HEK293 (cell line): ENCODE measurements around the gene OGFOD2.
A peak's percentile ranks its signal among the peaks of the same experiment; 100 is the strongest.

Experiments
- HOXC10 ChIP-seq: sonication (generic); formaldehyde crosslinking; IDR thresholded peaks from 2 replicates; pipeline ENCODE4 v1.8.1; 2023; ENCODE audit warnings: mild to moderate bottlenecking, missing genetic modification reagents
- KLF1 ChIP-seq: fragments of 450-650 bp; formaldehyde crosslinking; IDR thresholded peaks from 2 replicates; pipeline ENCODE4 v1.5.1; 2016; ENCODE audit warnings: missing biosample characterization, missing genetic modification characterization
- KLF7 ChIP-seq: fragments of 450-650 bp; formaldehyde crosslinking; IDR thresholded peaks from 2 replicates; pipeline ENCODE4 v1.5.1; 2016; ENCODE audit warnings: missing biosample characterization, missing genetic modification characterization, borderline replicate concordance
- KLF9 ChIP-seq: fragments of 450-650 bp; formaldehyde crosslinking; IDR thresholded peaks from 2 replicates; pipeline ENCODE4 v1.5.1; 2016; ENCODE audit warnings: missing biosample characterization, missing genetic modification characterization, low read depth
- RBAK ChIP-seq: fragments of 450-650 bp; formaldehyde crosslinking; IDR thresholded peaks from 2 replicates; pipeline ENCODE4 v1.5.1; 2016; ENCODE audit warnings: missing biosample characterization, missing genetic modification characterization
- SCRT1 ChIP-seq: fragments of 450-650 bp; formaldehyde crosslinking; IDR thresholded peaks from 2 replicates; pipeline ENCODE4 v1.5.1; 2016; ENCODE audit warnings: missing biosample characterization, missing genetic modification characterization, borderline replicate concordance
- SP2 ChIP-seq: fragments of 450-650 bp; formaldehyde crosslinking; IDR thresholded peaks from 2 replicates; pipeline ENCODE4 v1.5.1; 2016; ENCODE audit warnings: missing biosample characterization, missing genetic modification characterization
- YY1 ChIP-seq: fragments of 450-650 bp; formaldehyde crosslinking; IDR thresholded peaks from 2 replicates; pipeline ENCODE4 v1.5.1; 2018; ENCODE audit warnings: missing biosample characterization, missing genetic modification characterization
- ZNF132 ChIP-seq: fragments of 450-650 bp; formaldehyde crosslinking; IDR thresholded peaks from 2 replicates; pipeline ENCODE4 v1.5.1; 2017; ENCODE audit warnings: missing biosample characterization, missing genetic modification characterization, borderline replicate concordance
- ZNF169 ChIP-seq: fragments of 450-650 bp; formaldehyde crosslinking; IDR thresholded peaks from 2 replicates; pipeline ENCODE4 v1.5.1; 2016; ENCODE audit warnings: missing biosample characterization, missing genetic modification characterization
- ZNF571 ChIP-seq: fragments of 450-650 bp; formaldehyde crosslinking; IDR thresholded peaks from 2 replicates; pipeline ENCODE4 v1.5.0; 2017; ENCODE audit warnings: missing biosample characterization, missing genetic modification characterization
- ZNF585B ChIP-seq: fragments of 450-650 bp; formaldehyde crosslinking; IDR thresholded peaks from 2 replicates; pipeline ENCODE4 v1.5.1; 2016; ENCODE audit warnings: missing biosample characterization, missing genetic modification characterization
- ZNF623 ChIP-seq: fragments of 450-650 bp; formaldehyde crosslinking; IDR thresholded peaks from 2 replicates; pipeline ENCODE4 v1.5.1; 2016; ENCODE audit warnings: missing biosample characterization, missing genetic modification characterization
- ZNF624 ChIP-seq: fragments of 450-650 bp; formaldehyde crosslinking; IDR thresholded peaks from 2 replicates; pipeline ENCODE4 v1.5.1; 2017; ENCODE audit warnings: missing biosample characterization, missing genetic modification characterization
- ZNF660 ChIP-seq: fragments of 450-650 bp; IDR thresholded peaks from 2 replicates; pipeline ENCODE4 v1.5.1; 2018; ENCODE audit warnings: missing biosample characterization, mild to moderate bottlenecking, missing genetic modification characterization
- ZSCAN16 ChIP-seq: fragments of 450-650 bp; formaldehyde crosslinking; IDR thresholded peaks from 2 replicates; pipeline ENCODE4 v1.5.1; 2016; ENCODE audit warnings: missing biosample characterization, missing genetic modification characterization
- TF ChIP-seq, protein P1 (sequence below): fragments of 450-650 bp; formaldehyde crosslinking; IDR thresholded peaks from 2 replicates; pipeline ENCODE4 v1.5.1; 2017; ENCODE audit warnings: missing biosample characterization, missing genetic modification characterization
- TF ChIP-seq, protein P2 (sequence below): sonication (generic); formaldehyde crosslinking; IDR thresholded peaks from 2 replicates; pipeline ENCODE4 v1.8.1; 2022; ENCODE audit warnings: mild to moderate bottlenecking, moderate library complexity, missing genetic modification reagents
- TF ChIP-seq, protein P3 (sequence below): fragments of 450-650 bp; formaldehyde crosslinking; IDR thresholded peaks from 2 replicates; pipeline ENCODE4 v1.5.1; 2016; ENCODE audit warnings: missing biosample characterization, missing genetic modification characterization
- TF ChIP-seq, protein P4 (sequence below): fragments of 450-650 bp; IDR thresholded peaks from 2 replicates; pipeline ENCODE4 v1.5.1; 2018; ENCODE audit warnings: missing biosample characterization, missing genetic modification characterization
- TF ChIP-seq, protein P5 (sequence below): fragments of 450-650 bp; formaldehyde crosslinking; IDR thresholded peaks from 2 replicates; pipeline ENCODE4 v1.5.1; 2017; ENCODE audit warnings: missing biosample characterization, missing genetic modification characterization
- TF ChIP-seq, protein P6 (sequence below): IDR thresholded peaks from 2 replicates; pipeline ENCODE4 v1.6.1; 2011; ENCODE audit warnings: mild to moderate bottlenecking, low read depth, low read length, borderline replicate concordance
- TF ChIP-seq, protein P7 (sequence below): fragments of 450-650 bp; formaldehyde crosslinking; IDR thresholded peaks from 2 replicates; pipeline ENCODE4 v1.5.1; 2016; ENCODE audit warnings: missing biosample characterization, missing genetic modification characterization
- TF ChIP-seq, protein P8 (sequence below): fragments of 450-650 bp; formaldehyde crosslinking; IDR thresholded peaks from 2 replicates; pipeline ENCODE4 v1.5.1; 2016; ENCODE audit warnings: missing biosample characterization, missing genetic modification characterization
- TF ChIP-seq, protein P9 (sequence below): fragments of 450-650 bp; formaldehyde crosslinking; IDR thresholded peaks from 2 replicates; pipeline ENCODE4 v1.5.1; 2016; ENCODE audit warnings: missing biosample characterization, missing genetic modification characterization

OGFOD2 gene

DNA sequence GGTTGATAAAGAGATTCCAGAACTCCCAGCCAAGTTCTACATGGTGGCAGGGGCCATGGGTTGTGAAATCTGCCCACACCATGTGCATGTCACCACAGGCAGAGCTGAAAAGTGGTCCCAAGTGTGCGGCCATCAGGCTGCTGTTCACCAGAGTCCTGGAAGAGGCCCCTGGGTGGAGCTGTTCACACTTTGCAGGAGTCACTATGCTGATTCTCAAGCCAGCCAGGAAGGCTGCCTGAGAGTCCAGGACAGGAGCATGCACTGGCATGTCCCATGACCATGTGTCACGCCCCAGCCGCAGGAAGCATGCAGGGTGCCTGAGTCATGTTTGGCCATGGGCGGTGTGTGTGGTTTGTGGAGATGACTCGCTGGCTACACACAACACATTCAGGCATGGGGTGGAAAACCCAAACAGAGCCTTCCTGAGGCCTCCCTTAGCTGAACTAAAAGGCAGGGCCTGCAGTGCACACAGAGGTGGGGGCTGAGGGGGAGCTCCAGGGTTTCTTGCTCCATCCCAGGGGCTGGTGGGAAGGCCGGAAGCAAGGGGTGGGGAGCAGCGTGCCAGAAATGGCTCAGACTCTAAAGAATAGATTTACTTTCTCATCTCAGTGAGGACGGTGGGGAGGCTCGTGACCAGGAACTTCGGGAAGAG is 28.2 kb upstream of the OGFOD2 start (continued):
- TF ChIP-seq ZNF132 (tag by site-specific recombination) (no peak), ZNF169 (tag by site-specific recombination) (no peak), HOXC10 (CRISPR knock-in tag) (no peak), KLF7 (tag by site-specific recombination) (no peak), SP2 (tag by site-specific recombination) (no peak), KLF1 (peak; percentile 57; the same call in 1 of the 2 replicates), ZNF624 (tag by site-specific recombination) (no peak), ZNF623 (tag by site-specific recombination) (no peak), RBAK (tag by site-specific recombination) (no peak), ZNF660 (tag by site-specific recombination) (peak; percentile 97), ZSCAN16 (no peak), ZNF571 (no peak), SCRT1 (tag by site-specific recombination) (no peak), KLF9 (tag by site-specific recombination) (peak; percentile 63; the same call in 1 of the 2 replicates), YY1 (tag by site-specific recombination) (no peak), ZNF585B (no peak)
- TF ChIP-seq, protein P1, sequence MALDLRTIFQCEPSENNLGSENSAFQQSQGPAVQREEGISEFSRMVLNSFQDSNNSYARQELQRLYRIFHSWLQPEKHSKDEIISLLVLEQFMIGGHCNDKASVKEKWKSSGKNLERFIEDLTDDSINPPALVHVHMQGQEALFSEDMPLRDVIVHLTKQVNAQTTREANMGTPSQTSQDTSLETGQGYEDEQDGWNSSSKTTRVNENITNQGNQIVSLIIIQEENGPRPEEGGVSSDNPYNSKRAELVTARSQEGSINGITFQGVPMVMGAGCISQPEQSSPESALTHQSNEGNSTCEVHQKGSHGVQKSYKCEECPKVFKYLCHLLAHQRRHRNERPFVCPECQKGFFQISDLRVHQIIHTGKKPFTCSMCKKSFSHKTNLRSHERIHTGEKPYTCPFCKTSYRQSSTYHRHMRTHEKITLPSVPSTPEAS (tag by site-specific recombination) = no peak
- TF ChIP-seq, protein P2, sequence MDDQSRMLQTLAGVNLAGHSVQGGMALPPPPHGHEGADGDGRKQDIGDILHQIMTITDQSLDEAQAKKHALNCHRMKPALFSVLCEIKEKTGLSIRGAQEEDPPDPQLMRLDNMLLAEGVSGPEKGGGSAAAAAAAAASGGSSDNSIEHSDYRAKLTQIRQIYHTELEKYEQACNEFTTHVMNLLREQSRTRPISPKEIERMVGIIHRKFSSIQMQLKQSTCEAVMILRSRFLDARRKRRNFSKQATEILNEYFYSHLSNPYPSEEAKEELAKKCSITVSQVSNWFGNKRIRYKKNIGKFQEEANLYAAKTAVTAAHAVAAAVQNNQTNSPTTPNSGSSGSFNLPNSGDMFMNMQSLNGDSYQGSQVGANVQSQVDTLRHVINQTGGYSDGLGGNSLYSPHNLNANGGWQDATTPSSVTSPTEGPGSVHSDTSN (CRISPR knock-in tag) = no peak
- TF ChIP-seq, protein P3, sequence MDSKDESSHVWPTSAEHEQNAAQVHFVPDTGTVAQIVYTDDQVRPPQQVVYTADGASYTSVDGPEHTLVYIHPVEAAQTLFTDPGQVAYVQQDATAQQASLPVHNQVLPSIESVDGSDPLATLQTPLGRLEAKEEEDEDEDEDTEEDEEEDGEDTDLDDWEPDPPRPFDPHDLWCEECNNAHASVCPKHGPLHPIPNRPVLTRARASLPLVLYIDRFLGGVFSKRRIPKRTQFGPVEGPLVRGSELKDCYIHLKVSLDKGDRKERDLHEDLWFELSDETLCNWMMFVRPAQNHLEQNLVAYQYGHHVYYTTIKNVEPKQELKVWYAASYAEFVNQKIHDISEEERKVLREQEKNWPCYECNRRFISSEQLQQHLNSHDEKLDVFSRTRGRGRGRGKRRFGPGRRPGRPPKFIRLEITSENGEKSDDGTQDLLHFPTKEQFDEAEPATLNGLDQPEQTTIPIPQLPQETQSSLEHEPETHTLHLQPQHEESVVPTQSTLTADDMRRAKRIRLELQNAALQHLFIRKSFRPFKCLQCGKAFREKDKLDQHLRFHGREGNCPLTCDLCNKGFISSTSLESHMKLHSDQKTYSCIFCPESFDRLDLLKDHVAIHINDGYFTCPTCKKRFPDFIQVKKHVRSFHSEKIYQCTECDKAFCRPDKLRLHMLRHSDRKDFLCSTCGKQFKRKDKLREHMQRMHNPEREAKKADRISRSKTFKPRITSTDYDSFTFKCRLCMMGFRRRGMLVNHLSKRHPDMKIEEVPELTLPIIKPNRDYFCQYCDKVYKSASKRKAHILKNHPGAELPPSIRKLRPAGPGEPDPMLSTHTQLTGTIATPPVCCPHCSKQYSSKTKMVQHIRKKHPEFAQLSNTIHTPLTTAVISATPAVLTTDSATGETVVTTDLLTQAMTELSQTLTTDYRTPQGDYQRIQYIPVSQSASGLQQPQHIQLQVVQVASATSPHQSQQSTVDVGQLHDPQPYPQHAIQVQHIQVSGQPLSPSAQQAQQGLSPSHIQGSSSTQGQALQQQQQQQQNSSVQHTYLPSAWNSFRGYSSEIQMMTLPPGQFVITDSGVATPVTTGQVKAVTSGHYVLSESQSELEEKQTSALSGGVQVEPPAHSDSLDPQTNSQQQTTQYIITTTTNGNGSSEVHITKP (tag by site-specific recombination) = peak; percentile 60
- TF ChIP-seq, protein P4, sequence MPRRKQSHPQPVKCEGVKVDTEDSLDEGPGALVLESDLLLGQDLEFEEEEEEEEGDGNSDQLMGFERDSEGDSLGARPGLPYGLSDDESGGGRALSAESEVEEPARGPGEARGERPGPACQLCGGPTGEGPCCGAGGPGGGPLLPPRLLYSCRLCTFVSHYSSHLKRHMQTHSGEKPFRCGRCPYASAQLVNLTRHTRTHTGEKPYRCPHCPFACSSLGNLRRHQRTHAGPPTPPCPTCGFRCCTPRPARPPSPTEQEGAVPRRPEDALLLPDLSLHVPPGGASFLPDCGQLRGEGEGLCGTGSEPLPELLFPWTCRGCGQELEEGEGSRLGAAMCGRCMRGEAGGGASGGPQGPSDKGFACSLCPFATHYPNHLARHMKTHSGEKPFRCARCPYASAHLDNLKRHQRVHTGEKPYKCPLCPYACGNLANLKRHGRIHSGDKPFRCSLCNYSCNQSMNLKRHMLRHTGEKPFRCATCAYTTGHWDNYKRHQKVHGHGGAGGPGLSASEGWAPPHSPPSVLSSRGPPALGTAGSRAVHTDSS = no peak
- TF ChIP-seq, protein P5, sequence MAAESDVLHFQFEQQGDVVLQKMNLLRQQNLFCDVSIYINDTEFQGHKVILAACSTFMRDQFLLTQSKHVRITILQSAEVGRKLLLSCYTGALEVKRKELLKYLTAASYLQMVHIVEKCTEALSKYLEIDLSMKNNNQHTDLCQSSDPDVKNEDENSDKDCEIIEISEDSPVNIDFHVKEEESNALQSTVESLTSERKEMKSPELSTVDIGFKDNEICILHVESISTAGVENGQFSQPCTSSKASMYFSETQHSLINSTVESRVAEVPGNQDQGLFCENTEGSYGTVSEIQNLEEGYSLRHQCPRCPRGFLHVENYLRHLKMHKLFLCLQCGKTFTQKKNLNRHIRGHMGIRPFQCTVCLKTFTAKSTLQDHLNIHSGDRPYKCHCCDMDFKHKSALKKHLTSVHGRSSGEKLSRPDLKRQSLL (tag by site-specific recombination) = no peak
- TF ChIP-seq, protein P6, sequence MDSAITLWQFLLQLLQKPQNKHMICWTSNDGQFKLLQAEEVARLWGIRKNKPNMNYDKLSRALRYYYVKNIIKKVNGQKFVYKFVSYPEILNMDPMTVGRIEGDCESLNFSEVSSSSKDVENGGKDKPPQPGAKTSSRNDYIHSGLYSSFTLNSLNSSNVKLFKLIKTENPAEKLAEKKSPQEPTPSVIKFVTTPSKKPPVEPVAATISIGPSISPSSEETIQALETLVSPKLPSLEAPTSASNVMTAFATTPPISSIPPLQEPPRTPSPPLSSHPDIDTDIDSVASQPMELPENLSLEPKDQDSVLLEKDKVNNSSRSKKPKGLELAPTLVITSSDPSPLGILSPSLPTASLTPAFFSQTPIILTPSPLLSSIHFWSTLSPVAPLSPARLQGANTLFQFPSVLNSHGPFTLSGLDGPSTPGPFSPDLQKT = no peak
- TF ChIP-seq, protein P7, sequence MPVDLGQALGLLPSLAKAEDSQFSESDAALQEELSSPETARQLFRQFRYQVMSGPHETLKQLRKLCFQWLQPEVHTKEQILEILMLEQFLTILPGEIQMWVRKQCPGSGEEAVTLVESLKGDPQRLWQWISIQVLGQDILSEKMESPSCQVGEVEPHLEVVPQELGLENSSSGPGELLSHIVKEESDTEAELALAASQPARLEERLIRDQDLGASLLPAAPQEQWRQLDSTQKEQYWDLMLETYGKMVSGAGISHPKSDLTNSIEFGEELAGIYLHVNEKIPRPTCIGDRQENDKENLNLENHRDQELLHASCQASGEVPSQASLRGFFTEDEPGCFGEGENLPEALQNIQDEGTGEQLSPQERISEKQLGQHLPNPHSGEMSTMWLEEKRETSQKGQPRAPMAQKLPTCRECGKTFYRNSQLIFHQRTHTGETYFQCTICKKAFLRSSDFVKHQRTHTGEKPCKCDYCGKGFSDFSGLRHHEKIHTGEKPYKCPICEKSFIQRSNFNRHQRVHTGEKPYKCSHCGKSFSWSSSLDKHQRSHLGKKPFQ (tag by site-specific recombination) = 0 out of 2 replicates have a peak, but pooled peaks have one; percentile 25
- TF ChIP-seq, protein P8, sequence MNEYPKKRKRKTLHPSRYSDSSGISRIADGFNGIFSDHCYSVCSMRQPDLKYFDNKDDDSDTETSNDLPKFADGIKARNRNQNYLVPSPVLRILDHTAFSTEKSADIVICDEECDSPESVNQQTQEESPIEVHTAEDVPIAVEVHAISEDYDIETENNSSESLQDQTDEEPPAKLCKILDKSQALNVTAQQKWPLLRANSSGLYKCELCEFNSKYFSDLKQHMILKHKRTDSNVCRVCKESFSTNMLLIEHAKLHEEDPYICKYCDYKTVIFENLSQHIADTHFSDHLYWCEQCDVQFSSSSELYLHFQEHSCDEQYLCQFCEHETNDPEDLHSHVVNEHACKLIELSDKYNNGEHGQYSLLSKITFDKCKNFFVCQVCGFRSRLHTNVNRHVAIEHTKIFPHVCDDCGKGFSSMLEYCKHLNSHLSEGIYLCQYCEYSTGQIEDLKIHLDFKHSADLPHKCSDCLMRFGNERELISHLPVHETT (tag by site-specific recombination) = peak; percentile 89
- TF ChIP-seq, protein P9, sequence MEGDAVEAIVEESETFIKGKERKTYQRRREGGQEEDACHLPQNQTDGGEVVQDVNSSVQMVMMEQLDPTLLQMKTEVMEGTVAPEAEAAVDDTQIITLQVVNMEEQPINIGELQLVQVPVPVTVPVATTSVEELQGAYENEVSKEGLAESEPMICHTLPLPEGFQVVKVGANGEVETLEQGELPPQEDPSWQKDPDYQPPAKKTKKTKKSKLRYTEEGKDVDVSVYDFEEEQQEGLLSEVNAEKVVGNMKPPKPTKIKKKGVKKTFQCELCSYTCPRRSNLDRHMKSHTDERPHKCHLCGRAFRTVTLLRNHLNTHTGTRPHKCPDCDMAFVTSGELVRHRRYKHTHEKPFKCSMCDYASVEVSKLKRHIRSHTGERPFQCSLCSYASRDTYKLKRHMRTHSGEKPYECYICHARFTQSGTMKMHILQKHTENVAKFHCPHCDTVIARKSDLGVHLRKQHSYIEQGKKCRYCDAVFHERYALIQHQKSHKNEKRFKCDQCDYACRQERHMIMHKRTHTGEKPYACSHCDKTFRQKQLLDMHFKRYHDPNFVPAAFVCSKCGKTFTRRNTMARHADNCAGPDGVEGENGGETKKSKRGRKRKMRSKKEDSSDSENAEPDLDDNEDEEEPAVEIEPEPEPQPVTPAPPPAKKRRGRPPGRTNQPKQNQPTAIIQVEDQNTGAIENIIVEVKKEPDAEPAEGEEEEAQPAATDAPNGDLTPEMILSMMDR (tag by site-specific recombination) = no peak
